ENCODE measurements around the gene PNPT1.

DNA sequence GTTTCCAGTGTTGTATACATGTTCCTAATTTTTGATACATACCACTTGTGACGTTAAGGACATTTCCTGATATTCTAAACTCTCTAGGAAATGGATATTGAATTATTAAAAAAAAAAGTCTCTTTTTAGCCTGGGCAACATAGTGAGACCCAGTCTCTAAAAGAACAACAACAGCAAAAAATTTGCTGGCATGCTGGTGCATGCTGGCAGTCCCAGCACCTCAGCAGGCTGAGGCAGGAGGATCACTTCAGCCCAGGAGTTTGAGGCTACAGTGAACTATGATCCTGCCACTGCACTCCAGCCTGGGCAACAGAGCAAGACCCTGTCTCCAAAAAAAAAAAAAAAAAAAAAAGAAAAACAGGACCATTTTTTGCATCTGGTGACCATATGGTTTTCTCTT lies 65.7 kb downstream of the PNPT1 start:
- TF ChIP-seq ZZZ3 (CRISPR knock-in tag; IDR thresholded peaks at IDR 0.05; ENCODE audit: borderline replicate concordance) = no peak
- no peak for TF ChIP-seq CTCF (CRISPR knock-in tag; IDR thresholded peaks at IDR 0.05)
- TF ChIP-seq ZFY (CRISPR knock-in tag; IDR thresholded peaks at IDR 0.05) = no peak
- no peak for TF ChIP-seq RXRA (CRISPR knock-in tag; IDR thresholded peaks at IDR 0.05)
- TF ChIP-seq, protein P1, sequence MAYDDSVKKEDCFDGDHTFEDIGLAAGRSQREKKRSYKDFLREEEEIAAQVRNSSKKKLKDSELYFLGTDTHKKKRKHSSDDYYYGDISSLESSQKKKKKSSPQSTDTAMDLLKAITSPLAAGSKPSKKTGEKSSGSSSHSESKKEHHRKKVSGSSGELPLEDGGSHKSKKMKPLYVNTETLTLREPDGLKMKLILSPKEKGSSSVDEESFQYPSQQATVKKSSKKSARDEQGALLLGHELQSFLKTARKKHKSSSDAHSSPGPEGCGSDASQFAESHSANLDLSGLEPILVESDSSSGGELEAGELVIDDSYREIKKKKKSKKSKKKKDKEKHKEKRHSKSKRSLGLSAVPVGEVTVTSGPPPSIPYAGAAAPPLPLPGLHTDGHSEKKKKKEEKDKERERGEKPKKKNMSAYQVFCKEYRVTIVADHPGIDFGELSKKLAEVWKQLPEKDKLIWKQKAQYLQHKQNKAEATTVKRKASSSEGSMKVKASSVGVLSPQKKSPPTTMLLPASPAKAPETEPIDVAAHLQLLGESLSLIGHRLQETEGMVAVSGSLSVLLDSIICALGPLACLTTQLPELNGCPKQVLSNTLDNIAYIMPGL (CRISPR knock-in tag; IDR thresholded peaks at IDR 0.05; ENCODE audit: borderline replicate concordance in 1 of 2, low read depth in 1 of 2) = no peak
- no peak for TF ChIP-seq CHD2 (IDR thresholded peaks at IDR 0.05; ENCODE audit: low read depth, low read length)
- TF ChIP-seq, protein P2, sequence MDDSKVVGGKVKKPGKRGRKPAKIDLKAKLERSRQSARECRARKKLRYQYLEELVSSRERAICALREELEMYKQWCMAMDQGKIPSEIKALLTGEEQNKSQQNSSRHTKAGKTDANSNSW (CRISPR knock-in tag; IDR thresholded peaks at IDR 0.05; ENCODE audit: borderline replicate concordance) = no peak
- TF ChIP-seq FOSL1 (CRISPR knock-in tag; IDR thresholded peaks at IDR 0.05; ENCODE audit: borderline replicate concordance) = no peak
- TF ChIP-seq PAWR (CRISPR knock-in tag; IDR thresholded peaks at IDR 0.05; ENCODE audit: borderline replicate concordance) = no peak
- TF ChIP-seq SNAPC2 (CRISPR knock-in tag; IDR thresholded peaks at IDR 0.05) = no peak
- TF ChIP-seq, protein P3, sequence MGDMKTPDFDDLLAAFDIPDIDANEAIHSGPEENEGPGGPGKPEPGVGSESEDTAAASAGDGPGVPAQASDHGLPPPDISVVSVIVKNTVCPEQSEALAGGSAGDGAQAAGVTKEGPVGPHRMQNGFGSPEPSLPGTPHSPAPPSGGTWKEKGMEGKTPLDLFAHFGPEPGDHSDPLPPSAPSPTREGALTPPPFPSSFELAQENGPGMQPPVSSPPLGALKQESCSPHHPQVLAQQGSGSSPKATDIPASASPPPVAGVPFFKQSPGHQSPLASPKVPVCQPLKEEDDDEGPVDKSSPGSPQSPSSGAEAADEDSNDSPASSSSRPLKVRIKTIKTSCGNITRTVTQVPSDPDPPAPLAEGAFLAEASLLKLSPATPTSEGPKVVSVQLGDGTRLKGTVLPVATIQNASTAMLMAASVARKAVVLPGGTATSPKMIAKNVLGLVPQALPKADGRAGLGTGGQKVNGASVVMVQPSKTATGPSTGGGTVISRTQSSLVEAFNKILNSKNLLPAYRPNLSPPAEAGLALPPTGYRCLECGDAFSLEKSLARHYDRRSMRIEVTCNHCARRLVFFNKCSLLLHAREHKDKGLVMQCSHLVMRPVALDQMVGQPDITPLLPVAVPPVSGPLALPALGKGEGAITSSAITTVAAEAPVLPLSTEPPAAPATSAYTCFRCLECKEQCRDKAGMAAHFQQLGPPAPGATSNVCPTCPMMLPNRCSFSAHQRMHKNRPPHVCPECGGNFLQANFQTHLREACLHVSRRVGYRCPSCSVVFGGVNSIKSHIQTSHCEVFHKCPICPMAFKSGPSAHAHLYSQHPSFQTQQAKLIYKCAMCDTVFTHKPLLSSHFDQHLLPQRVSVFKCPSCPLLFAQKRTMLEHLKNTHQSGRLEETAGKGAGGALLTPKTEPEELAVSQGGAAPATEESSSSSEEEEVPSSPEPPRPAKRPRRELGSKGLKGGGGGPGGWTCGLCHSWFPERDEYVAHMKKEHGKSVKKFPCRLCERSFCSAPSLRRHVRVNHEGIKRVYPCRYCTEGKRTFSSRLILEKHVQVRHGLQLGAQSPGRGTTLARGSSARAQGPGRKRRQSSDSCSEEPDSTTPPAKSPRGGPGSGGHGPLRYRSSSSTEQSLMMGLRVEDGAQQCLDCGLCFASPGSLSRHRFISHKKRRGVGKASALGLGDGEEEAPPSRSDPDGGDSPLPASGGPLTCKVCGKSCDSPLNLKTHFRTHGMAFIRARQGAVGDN (CRISPR knock-in tag; IDR thresholded peaks at IDR 0.05) = no peak
